Stomach (tissue), 9 donors: ENCODE measurements around the gene PSMD1. TPM values are rescaled to one million over a fixed set of nuclear protein-coding genes. Genes with fewer than 3 reads are reported as not detected.

Source experiments
- DNase-seq, 2 donors: peaks; one replicate each; pipeline versions ENCODE4 v3.0.0 to v3.0.0-alpha.2; 2013 to 2019
- H3K27ac ChIP-seq, 5 donors: fragments of 200-600 bp in 4 of 5; sonication (generic) in 4 of 5; one replicate each; pipeline ENCODE4 v1.5.1; 2013 to 2019; ENCODE audit warnings: mild to moderate bottlenecking in 1 of 5, moderate library complexity in 1 of 5
- H3K27me3 ChIP-seq, 3 donors: fragments of 200-600 bp; sonication (generic); one replicate each; pipeline ENCODE4 v1.5.1; 2017 to 2019; ENCODE audit warnings: mixed run types in 1 of 3
- H3K36me3 ChIP-seq, 4 donors: fragments of 200-600 bp; sonication (generic); 1 replicate in 3 of 4; 2 replicates in 1 of 4; pipeline ENCODE4 v1.5.1; 2016 to 2019
- H3K4me1 ChIP-seq, 4 donors: fragments of 200-600 bp; sonication (generic); one replicate each; pipeline ENCODE4 v1.5.1; 2016 to 2019
- H3K4me3 ChIP-seq, 4 donors: fragments of 200-600 bp; sonication (generic) in 3 of 4; one replicate each; pipeline ENCODE4 v1.5.1; 2016 to 2019; ENCODE audit warnings: mild to moderate bottlenecking in 1 of 4
- H3K9me3 ChIP-seq, 4 donors: fragments of 200-600 bp; sonication (generic); one replicate each; pipeline ENCODE4 v1.5.1; 2016 to 2019
- EP300 ChIP-seq: sonication (generic); formaldehyde crosslinking; IDR thresholded peaks from one replicate; pipeline ENCODE4 v1.6.1; 2017; ENCODE audit warnings: antibody characterized with exemption
- POLR2A ChIP-seq, 4 donors: fragments of 450-650 bp; IDR thresholded peaks; one replicate each; pipeline ENCODE4 v1.6.1; 2016; ENCODE audit warnings: antibody characterized with exemption in 4 of 4, control low read depth in 2 of 4, mild to moderate bottlenecking in 1 of 4, moderate library complexity in 1 of 4
- POLR2AphosphoS5 ChIP-seq, 3 donors: sonication (generic); formaldehyde crosslinking; IDR thresholded peaks; one replicate each; pipeline ENCODE4 v1.6.1; 2016; ENCODE audit warnings: antibody characterized with exemption in 3 of 3
- WGBS, 5 donors: extraction: QIAGEN DNeasy Blood & Tissue Kit in 3 of 5; methylation state at CpG; one replicate each; pipeline versions ENCODE4 v1.1.5 to v1.1.7; 2013 to 2018; 5-methylcytosine and 5-hydroxymethylcytosine counted together
- intact Hi-C: fragments of 100-400 bp; cut with DNase I; formaldehyde crosslinking; loops from one replicate; pipeline ENCODE4 v1.15.1; 2023; ENCODE audit warnings: low total_unique reads
- polyA plus RNA-seq, 3 donors: library from polyadenylated mRNA; stranded (reverse); fragments of 200-250 nt; gene quantifications; one replicate each; pipeline ENCODE4 v1.2.3, GENCODE V29; 2013
- total RNA-seq, 5 donors: library from RNA; depleted of rRNA; stranded (reverse); fragments of >200 nt; gene quantifications; one replicate each; pipeline versions ENCODE4 v1.1.0 to v1.2.3, GENCODE V29; 2014 to 2016
- TF ChIP-seq, protein P1 (sequence below), 7 experiments: fragments of 450-650 bp in 4 of 7; fragments of 200-600 bp in 3 of 7; sonication (generic) in 3 of 7; IDR thresholded peaks; one replicate each; pipeline ENCODE4 v1.5.1; 2016 to 2019; ENCODE audit warnings: antibody characterized with exemption in 7 of 7, control low read depth in 2 of 7, mild to moderate bottlenecking in 1 of 7
- donor health status: healthy with polysubstance abuse.
- donor health status: Bipolar disorder and iron deficiency.
- donor health status: healthy.

Gene PSMD1
- total and polyA plus RNA-seq, 8 donors = 31.9 to 96.4 (median 45.6) TPM

DNA sequence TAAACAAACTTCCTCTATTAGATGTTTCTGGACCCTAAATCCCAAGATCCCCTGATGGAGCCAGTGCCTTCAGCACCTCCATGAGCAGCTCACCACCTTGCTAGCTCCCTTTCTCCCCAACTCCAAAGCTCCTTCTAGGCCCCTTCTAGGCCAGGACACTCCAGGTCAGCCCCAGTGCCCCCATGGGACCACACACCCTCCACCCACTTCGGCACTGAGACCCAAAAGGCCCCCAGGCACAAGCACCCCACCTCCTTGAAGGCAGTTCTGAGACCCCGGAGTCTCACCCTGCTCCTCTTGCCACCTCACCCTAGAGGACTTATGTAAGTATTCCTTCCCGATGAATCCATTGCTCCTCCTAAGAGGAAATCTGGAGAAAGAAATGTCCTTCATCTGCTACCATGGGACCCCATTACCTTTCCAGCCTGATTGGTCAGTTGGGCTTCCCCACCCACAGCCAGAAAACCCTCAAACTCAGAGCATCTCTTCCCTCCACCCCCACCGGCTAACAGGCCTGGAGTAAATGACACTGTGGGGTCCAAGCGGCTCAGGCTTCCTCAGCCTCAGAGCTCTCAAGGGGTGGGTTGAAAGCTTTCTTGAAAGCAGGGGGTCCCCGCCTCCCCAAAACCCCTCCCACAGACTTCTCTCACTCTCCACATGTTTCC, 132.0 kb downstream of the PSMD1 start:
- intact Hi-C loops = no loop called here
- Histone ChIP-seq H3K36me3 (no peaks in the 10 kb centered on the region), H3K4me3 (no peak overlapping the region), H3K27me3 (peaks cover 0 to 5% (median 0%) of the 10 kb centered on the region in 3 donors), H3K27ac (peak overlapping the region in 4 of 5 donors; percentile 87 to 94 (median 90)), H3K9me3 (no peaks in the 10 kb centered on the region), H3K4me1 (peaks cover 22 to 52% (median 36%) of the 10 kb centered on the region in 4 donors)
- peak in 1 of 2 donors; percentile 17 for DNase-seq
- TF ChIP-seq, protein P1, sequence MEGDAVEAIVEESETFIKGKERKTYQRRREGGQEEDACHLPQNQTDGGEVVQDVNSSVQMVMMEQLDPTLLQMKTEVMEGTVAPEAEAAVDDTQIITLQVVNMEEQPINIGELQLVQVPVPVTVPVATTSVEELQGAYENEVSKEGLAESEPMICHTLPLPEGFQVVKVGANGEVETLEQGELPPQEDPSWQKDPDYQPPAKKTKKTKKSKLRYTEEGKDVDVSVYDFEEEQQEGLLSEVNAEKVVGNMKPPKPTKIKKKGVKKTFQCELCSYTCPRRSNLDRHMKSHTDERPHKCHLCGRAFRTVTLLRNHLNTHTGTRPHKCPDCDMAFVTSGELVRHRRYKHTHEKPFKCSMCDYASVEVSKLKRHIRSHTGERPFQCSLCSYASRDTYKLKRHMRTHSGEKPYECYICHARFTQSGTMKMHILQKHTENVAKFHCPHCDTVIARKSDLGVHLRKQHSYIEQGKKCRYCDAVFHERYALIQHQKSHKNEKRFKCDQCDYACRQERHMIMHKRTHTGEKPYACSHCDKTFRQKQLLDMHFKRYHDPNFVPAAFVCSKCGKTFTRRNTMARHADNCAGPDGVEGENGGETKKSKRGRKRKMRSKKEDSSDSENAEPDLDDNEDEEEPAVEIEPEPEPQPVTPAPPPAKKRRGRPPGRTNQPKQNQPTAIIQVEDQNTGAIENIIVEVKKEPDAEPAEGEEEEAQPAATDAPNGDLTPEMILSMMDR (IDR thresholded peaks at IDR 0.05) = no peak
- TF ChIP-seq EP300 = no peak
- no peak for TF ChIP-seq POLR2A (IDR thresholded peaks at IDR 0.05)
- TF ChIP-seq POLR2AphosphoS5 (IDR thresholded peaks at IDR 0.05) = no peak
- WGBS, 5 donors = 88 to 96% (median 93%) methylated on average over 6 of the region's 6 CpGs

DNA sequence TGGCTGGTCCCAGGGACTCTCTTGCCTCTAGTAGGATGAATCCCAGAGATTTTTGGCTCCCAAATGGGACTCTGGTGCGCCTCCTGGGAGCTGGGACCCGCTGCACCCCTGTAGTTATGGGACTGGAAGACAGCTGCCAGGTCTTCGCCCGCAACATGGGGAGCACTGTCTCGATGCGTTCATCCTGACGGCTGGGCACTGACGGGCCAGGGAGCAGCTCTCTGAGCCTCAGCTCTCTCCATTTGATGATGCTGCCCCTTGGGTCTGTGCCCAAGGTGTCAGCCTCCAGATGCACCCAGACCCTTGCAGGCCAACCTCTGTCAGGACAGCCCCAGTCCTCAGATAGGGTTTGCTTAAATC, 132.5 kb downstream of the PSMD1 start:
- 95 to 99% (median 97%) methylated on average over 8 of the region's 8 CpGs for WGBS, 5 donors
- peak in 1 of 2 donors; percentile 21 for DNase-seq

DNA sequence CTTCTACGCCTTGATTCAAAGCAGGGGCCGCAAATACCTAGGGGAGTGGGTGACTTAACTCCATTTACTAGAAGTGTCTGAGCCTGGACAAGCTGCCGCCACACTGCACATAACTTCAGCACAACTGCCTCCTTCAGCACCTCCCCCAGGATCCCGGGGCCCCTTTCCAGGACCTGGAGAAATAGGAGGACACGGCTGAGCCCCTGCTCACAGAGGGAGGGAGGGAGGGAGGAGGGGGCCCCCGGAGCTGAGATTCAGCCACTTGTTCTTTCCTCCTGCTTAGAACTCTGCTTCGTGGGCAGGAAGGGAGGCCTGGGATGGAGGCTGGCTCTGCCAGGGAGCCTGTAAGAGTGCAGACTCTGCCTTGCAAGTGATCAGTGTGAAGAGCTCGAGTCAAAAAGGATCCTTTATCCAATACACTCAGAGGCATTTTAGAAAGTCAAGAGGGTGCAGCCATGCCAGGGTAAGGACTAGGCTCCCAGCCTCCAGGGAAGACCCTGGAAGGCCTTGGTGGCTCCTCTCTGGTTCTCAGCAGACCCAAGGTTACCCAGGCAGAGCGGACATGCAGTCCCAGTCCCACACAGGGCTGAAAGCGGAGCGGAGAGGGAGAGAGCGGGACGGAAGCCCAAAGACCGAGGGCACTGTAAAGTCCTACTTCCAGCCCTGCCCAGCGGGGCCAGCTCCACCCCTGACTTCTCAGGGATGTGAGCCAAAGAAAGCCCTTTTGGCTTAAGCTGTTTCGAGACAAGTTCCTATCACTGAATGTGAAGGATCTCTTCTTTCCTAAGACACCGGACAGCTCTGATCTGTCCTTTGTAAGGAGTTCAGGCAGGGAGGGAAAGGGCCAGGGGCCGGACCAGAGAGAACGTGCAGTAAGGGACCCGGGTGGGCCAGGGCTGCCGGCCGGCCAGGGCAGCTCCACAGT, 133.2 kb downstream of the PSMD1 start:
- no peaks in the 10 kb centered on the region for H3K36me3 ChIP-seq
- peak overlapping the region; percentile 81 to 94 (median 87) for H3K27ac ChIP-seq
- 38 to 60% (median 48%) methylated on average over 22 of the region's 22 CpGs for WGBS, 5 donors
- peak; percentile 52 to 58 for DNase-seq
- intact Hi-C loops = loop anchor here (10.0 kb wide), 1 partner anchor 85 kb away; no protein-coding TSS in a partner anchor
- TF ChIP-seq, protein P1 (IDR thresholded peaks at IDR 0.05) = no peak
- TF ChIP-seq POLR2AphosphoS5 (IDR thresholded peaks at IDR 0.05) (peak in 1 of 3 donors; percentile 46), POLR2A (IDR thresholded peaks at IDR 0.05) (no peak), EP300 (no peak)
- peaks cover 22 to 52% (median 36%) of the 10 kb centered on the region in 4 donors for H3K4me1 ChIP-seq
- H3K9me3 ChIP-seq = no peaks in the 10 kb centered on the region
- H3K27me3 ChIP-seq = peaks cover 0 to 5% (median 0%) of the 10 kb centered on the region in 3 donors
- H3K4me3 ChIP-seq = peak overlapping the region; percentile 34 to 44 (median 38)

More for the DNA sequence above, 132.5 kb downstream of the PSMD1 start:
- intact Hi-C loops = no loop called here
- Histone ChIP-seq H3K9me3 (no peaks in the 10 kb centered on the region), H3K36me3 (no peaks in the 10 kb centered on the region), H3K27ac (peak overlapping the region in 4 of 5 donors; percentile 87 to 94 (median 90)), H3K4me1 (peaks cover 22 to 52% (median 36%) of the 10 kb centered on the region in 4 donors), H3K4me3 (no peak overlapping the region), H3K27me3 (peaks cover 0 to 5% (median 0%) of the 10 kb centered on the region in 3 donors)
- TF ChIP-seq POLR2AphosphoS5 (IDR thresholded peaks at IDR 0.05) (no peak), EP300 (no peak), POLR2A (IDR thresholded peaks at IDR 0.05) (no peak)
- TF ChIP-seq, protein P1 (IDR thresholded peaks at IDR 0.05) = no peak
